Measurements from ENCODE around the gene FSTL4.

The FSTL4 gene

DNA sequence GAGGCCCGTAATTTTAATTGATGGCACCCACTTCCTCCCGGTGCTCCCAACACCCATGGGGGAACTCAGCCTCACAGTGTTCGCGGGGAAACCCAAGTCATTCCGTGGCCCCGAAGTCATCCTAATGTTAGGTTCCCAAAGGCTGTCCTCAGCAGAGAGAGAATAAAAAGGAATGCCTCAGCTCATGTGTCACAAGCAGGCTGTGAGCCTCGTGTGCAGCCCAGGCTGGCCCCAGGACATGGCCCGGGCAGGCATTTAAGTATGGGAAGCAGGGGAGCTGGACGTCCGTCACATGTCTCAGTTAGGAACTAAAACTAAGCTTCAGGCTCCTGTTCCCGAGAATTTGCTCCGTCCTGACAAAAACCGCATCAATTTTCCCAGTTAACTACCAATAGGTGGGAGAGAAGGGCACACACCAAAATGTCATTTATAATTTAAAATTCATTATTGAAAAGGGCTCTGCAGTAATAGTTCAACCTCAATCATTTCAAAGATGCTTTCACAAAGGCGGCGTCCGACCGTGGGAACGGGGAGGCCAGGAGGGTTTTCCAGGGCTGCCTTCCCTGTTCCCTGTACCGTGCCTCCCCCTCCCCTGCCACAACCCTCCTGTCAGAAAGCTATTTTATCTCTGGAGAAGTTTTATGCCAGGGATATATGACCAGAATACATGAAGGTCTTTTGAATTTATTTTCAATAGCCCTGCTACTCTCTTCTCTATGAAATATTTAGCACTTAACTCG, 137.3 kb downstream of the FSTL4 start:
- no peak for DNase-seq

DNA sequence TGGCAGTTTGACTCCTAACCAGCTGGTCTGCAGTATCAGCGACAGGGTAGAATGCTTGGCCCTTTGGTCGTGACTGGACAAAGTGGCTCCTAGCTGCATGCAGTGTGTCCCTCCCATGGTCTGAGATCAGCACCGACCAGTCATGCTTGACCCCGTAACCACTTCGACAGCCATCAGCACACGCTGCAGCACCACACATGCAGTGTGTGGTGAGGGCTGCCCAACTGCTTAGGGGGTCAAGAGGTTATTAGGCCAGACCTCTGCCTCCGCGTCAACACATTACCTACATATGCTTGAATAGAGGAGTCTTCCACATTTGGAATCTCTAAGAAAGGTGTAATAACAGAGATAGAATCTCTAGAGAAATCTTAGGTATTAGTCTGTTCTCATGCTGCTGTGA, 139.1 kb downstream of the FSTL4 start:
- DNase-seq = no peak

DNA sequence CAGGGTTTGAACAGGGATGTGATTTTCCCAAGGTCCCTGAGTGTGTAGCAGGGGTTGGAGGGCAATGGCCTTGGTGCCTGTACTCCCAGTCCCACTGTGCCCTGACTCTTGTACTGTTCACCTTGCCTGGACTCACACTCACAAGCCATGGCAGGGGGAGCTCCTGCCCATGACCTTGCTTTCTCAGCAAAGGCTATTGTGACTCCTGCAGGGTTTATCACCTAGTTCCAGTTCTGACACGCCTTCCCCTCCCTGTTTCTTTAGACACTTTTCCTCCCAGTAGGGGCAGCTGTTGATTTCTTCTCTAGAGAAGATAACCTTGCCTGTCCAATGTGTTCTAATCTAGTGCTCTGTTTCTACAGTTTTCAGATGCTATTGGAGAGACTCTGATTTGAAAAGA, 139.5 kb downstream of the FSTL4 start:
- peak; percentile 49 for DNase-seq

DNA sequence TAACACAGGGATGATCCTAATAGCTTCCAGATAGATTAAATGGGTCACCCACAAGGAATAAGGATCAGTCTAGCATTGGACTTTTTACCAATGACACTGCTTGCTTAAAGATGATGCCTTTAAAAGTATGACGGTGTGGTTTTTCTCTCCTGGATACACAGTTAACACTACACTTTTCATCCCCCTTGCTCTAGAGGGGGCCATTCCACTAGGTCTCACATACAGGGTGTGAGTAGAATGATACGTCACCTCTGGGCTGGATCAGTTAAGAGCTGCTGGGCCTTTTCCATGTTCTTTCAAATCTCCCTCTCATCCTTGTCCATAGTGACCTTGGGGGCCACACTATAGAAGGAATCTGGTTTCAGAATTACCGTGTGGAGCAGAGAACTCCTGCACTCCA, 140.6 kb downstream of the FSTL4 start:
- peak; percentile 37 for DNase-seq

DNA sequence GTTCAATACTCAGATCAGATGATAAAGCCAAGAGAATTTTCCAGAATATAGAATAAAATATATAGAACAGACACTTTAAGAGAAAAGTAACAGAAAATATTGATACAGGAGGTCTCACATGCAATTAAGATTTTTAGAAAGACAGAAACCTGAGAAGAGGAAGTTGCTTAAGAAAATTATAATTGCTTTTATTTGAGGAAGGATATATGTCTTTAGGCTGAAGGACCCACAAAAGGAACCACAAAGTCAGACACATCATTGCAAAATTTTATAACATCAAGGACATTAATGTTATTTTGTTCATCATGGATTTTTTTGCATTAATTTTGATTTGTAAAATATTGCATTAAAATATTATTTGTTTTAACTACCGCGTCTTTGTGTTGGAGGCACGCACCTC, 141.5 kb downstream of the FSTL4 start:
- no peak for DNase-seq

DNA sequence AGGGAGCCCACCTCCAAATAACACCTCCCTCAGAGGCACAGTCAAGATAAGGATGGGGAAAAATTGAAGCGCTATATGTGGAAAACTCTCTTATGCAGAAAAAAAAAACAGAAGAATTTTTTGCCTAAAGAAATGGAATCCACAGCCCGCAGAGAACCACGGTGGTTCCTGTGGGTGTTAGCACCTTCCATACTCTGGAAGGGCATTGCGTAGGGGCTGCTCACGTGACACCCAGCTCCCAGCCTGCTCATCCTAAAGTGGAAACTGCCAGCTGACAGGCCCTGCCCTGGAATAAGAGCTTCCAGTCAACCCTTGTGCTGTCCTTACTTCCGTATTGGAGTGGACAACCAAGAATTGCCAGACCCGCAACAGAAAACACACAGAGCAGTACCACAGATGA, 142.5 kb downstream of the FSTL4 start:
- DNase-seq = peak; percentile 43

DNA sequence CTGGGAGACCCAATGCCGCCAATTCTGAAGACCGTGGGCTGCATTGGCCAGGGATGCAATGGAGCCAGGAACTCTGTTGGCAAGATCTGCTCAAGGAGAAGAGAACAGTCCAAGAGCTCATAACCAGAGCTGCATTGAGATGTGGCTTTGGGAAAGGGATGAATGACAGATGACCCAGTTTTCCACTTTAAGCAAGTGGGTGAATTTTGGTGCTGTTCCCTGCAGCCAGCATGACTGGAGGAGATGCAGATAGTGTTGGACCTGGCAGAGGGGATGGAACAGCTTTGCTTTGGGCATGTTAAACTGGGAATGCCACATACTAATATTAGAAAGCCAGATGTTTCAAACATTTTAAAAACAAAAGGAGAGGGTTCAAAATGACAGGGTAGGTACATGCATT, 143.1 kb downstream of the FSTL4 start:
- DNase-seq = peak; percentile 85

DNA sequence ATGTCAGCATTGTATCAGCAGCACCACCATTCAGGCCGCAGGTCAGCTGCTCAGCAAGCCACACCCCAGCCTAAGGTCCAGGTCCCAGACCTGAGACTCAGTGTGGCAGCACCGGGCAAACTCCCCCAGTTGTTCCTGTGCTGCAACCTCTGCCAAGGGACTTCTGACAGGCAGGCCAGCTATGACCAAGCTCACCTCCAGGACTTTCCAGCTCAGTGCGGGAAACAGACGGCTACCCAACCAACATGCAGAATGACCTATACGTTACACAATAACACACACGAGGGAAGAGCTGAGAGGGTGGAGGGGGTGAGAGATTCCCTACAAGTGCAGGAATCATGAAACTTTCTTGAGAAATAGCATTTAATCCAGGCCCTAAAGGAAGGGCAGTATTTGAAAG, 143.7 kb downstream of the FSTL4 start:
- DNase-seq = peak; percentile 64

DNA sequence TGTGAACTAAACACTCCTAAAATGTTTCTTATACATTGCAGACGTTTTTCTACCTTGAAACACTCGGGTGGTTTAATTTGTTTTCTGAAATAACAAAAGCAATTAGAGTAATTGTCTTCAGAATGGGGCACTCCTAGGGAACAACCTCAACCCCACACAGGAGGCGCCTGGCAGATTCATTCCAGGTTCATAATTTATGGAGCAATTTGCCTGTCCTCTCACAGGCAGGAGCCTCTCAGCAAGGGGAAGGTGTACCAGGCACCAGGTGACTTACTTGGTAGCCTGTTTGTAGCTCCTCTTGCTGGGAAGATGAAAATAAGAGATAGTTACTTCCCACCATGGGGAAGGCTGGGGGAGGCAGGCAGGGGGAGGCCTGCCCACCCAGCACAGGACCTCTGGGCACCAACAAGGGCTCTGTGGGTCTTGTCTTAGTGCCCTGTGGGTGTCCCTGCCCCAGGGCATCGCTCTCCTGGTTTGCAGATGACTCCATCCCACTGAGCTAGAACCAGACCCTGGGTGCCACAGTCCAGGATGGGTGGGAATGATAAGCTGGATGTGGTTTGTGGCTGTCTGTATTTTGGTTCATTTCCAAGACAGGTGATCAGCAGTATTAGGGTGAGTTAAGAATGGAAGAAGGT, 144.4 kb downstream of the FSTL4 start:
- peak; percentile 99 for DNase-seq

DNA sequence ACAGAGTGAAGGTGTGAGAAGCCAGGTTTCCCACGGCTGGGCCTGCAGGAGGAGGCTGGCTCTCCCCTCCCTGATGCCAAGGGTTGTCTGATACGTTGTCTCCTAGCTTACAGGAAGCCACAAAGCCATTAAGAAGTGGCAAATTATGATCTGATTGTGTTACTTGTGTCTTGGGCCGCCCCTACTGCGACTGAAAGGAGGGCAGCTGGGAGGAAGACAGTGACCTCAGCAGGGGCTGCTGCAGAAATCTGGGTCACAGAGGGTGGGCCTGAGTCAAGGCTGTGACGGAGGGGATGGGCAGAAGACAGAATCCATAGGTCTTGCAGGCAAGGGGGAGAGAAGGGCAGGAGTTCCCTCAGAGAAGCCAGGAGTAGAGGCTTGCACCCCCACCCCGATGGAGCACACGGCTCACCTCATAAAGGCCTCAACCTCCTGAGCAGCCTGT, 145.0 kb downstream of the FSTL4 start:
- DNase-seq = no peak

DNA sequence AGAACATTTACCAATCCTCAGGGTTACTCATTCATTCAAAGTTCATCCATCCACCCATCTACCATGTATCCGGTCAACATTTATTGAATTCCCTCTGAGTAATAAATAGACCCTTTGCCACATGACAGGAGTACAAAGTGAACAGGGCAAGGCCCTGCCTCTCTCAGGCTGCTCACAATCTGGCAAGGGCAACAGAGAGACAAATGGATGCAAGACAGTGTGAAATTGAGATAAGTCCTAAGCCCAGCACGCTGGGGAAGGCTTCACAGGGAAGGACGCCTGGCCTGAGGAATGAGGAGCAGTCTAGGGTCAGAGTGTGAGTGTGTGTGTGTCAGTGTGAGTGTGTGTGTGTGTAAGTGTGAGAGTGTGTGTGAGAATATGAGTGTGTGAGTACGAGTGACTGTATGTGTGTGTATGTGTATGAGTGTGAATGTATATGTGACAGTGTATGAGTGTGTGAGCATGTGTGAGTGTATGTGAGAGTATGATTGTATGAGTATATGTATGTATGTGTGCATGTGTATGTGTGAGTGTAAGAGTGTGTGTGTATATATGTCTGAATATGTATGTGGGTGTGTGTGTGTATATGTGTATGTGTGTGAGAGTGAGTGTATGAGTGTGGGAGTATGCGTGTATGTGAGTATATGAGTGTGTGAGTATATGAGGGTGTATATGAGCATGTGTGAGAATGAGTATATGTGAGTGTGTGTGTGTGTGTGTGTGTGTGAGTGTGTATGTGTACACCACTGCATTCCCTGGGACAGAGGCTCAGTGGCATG, 145.6 kb downstream of the FSTL4 start:
- no peak for DNase-seq

DNA sequence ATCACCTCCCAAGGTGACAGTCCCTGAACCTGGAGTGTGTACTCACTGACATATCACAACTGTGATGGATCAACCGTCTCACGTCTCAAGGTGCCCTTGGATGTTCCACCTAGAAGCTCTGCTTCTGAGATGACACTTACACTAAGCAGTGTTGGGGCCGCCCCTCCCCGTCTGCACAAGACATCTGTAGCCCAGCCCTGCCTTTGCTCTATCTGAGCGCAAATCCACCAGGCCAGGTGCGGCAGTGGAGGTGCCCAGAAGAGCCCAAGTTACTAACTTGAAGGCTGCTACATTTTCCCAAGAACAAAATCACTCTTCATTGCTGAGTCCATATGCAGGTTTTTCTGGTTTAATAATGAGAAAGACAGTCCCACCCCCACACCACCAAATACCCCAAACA, 148.3 kb downstream of the FSTL4 start:
- no peak for DNase-seq

DNA sequence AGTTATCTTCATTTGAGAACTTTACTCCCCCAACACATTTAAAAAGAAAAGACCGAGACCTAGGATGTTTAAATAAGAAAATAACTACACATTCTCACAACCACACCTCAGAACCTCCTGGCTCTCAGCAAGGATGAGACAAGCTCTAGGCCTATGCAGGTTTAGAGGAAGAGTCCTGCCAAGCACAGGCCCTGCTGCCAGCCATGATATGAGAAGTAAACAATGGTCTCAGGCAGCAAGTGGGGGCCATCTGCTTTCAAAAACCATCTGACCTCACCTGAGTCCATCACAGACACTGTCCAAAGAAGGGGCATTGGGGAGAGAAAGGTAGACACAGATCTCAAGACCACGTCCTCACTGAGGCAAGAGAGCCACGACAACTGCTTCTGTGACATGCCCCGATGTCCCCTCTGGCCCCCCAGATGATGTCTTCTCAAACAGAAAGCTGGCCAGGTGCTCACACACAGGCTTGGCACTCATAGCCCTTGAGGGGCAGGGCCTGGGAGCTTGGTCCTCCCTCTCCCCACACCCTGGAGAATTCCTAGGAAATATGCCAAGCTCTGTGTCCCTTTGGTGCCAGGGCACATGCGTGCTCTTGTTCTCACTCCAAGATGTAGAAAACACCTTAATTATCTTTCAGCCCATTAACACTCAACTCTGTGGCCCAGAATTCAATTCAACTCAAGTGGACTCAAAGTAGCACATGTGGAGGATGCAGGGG, 150.4 kb downstream of the FSTL4 start:
- peak; percentile 64 for DNase-seq

DNA sequence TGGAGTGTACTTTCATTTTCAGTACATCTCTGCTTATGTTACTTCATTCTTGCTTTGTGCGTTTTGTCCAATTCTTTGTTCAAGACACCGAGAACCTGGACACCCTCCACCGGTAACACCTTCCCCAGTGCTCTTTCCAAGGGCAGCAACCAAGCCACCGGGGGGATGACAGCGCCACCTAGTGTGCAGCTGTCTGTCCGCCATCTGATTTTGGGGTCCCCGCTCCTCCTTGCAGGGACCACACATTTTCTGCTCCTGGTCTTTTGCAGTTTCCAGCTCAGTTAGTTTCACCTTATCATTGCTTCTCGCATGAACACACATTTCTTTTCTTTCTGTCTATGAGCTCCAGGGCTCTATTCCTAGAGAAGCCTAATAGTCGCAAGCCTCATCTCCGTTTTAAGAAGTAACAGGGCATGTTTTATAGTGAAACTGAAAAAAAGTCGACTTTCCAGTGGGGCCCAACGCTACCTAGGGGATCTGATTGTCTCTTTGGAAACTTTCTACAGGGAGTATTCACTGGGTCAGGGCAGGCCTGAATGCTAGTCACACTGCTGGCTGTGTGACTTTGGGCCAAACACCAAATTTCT, 152.1 kb downstream of the FSTL4 start:
- peak; percentile 58 for DNase-seq

DNA sequence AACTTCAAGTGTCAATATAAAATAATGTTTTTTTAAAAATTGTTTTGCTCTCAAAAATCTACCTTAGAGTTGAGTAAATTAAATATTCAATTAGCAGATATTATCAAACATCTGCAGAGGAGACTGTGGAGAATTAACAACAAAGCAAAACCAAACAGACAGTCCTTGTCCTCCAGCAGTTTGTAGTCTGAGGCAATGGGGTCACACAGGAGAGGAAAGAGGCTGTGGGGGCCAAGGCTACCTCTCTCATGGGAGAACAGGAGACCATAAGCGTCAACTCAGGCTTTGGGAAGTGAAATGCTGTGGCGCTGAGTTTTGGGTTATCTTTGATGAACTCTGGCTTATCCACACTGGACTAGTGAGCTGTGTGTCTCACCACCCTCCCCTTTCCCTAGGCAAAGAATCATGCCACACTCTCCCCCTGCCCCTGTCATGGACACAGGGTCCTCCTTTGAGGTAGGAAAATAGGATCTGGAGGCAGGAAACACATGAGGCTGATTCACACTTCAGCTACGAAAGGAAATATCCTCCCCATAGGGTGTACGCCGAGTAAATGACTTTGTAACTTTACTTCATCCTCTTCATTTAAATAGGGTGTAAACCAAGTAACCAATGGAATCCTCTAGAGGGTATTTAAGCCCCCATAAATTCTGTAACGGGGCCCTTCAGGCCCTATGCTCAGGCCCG, 152.7 kb downstream of the FSTL4 start:
- DNase-seq = no peak

DNA sequence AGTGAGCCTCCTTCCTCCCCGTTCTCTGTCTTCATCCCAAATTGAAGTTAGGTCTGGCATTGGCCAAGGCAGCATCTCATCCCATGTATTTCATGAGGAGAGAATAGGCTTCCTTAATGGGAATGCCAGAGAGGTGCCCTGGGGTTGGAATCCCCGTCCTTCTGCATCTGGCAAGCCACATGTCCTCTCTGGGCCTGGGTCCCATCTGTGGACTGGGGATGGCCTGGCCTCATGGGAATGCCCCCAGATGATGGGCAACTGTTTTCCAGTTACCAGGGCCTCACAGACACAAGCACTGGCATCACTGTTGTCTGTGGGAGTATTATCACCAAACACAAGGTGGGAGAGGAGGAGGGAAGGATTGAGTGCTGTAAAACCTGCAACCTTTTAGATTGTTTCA, 153.9 kb downstream of the FSTL4 start:
- DNase-seq = no peak

DNA sequence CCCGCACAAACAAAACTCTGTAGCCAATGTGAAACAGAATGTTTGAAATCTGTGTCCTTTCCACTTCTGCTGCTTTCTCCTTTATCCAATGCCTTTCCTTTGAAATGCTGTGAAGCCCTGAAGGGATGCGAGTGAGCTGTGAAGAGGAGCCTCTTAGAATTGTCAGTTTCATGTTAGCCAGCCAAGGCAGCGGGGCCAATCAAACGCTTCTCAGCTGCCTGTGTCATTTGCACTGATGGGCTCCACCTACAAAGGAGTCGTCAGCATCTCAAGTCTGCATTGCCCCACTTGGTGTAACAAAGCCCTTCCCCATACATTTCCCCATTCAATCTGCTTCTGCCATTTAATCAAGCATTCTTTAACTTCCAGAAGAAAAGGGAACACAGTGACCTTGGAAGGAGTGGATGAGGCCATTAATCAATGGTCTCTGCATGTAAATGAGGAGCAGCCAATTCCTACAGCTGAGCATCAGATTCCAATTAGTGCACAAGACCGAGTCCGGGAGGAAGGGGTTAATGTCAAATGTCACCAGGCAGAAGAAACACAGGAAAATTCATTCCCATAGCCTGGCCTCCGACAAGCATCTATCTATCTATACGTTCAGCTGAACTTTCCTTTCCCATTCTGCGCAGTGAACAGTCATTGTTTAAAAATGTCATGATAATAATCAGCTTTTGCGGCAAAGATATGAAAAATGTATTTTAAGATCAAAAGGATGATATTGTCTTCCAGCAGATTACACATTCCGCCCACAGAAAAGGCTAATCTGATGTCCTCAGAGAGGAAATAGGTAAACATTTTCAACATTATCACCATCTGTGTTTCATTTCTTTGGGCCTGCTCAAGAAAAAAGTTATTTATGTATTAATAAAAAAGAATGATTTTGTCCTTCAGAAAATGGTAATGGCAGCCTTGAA, 154.6 kb downstream of the FSTL4 start:
- DNase-seq = no peak

DNA sequence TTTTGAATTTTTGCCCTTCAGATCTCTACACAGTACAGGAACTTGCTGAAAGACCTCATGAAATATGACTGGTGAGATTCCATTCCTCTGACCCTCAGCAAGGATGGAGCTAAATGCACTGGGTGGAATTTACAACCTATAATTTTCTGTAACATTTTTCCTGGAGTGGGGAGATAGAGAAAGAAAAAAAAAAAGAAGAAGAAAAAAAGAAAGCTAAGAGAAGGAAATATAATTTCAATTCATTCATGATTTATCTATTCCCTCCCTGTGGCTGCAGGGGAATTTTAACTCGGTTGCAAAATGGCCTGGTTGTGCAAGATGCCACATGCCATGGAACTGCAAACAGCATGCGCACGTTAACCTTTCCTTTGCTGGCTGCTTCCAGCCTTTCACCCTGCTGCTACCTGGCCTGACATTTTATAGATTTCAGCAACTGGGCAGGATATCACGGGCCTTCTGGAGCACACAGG, 155.4 kb downstream of the FSTL4 start:
- no peak for DNase-seq

DNA sequence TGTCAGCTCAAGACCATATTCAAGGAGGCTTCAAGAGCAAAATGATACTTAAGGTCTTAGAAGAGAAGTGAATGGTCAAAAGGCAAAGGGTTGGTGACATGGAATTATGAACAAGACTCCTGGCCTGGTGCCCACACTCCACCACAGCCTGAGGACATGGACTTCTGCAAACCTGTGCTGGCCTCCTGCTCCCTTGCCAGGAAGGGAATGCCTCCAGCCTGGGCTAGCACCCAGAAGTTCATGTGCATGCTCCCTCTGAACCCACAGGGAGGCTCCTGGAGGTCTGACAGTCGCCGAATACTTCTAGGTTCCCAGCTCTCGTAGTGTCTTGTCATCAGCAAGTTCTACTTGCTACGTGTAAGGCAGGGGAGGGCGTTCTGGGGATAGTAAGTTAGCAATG, 156.7 kb downstream of the FSTL4 start:
- no peak for DNase-seq

DNA sequence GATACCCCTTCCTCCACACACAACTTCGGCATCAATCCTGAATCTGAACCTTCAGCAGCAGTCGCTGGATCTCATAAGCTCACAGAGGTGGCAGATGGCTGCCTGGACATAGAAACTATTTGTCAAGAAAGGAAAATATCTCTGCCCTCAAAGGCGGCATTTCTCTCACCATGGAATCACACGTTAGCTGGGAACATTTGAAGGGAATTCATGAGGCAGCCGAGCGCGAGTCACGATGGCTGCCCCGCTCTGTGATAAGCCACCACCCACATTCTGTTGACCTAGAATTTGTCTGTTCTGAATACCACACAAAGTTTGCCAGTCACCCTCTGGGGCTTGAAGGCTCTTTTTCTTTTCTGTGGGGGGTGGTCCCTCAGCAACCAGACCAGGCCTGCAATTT, 157.9 kb downstream of the FSTL4 start:
- no peak for DNase-seq

DNA sequence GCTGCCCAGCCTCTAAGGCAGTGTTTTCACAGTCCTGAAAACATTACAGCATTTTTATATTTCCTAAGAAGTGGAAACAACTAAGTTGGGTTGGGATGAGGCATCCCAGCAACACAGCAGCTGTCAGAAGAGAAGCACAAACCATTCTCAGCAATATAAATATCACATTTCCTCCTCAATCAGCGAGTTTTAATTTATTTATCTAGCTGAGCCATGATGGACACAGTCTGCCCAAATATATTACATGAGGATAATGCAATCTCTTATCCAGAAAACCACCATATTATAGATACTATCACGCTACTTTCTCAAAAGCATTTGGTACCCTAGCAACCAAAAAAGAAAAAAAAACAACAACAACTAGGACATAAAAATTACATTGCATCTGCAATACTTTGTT, 158.5 kb downstream of the FSTL4 start:
- DNase-seq = no peak

Measured in NCI-H69 (cell line).